Measurements from ENCODE around the gene HIP1. TPM values are rescaled to one million over a fixed set of nuclear protein-coding genes. Genes with fewer than 3 reads are reported as not detected.

HIP1 gene
- total and polyA plus RNA-seq, 9 of the 15 experiments (the other 6 are each of a cell fraction or from before 2014, with no cell fraction given): 2.4 to 13.7 (median 9.5) TPM

- TF ChIP-seq HMBOX1 (IDR thresholded peaks at IDR 0.05) (no peak), FOXP1 (CRISPR knock-in tag; IDR thresholded peaks at IDR 0.05) (0 out of 2 replicates have a peak, but pooled peaks have one; percentile 34), SRSF3 (IDR thresholded peaks at IDR 0.05; ENCODE audit: insufficient read depth, low read length) (no peak), PRPF4 (IDR thresholded peaks at IDR 0.05; ENCODE audit: insufficient read depth, low read depth, low read length, poor library complexity, severe bottlenecking) (no peak), THRB (CRISPR knock-in tag; conservative IDR thresholded peaks at IDR 0.05) (peak; percentile 88; the same call in 1 of the 2 replicates), POLR2H (tag; IDR thresholded peaks at IDR 0.05; ENCODE audit: low read depth) (peak; percentile 84), POLR2B (IDR thresholded peaks at IDR 0.05; ENCODE audit: low read depth, partially characterized antibody) (peak; percentile 30), KLF6 (CRISPR knock-in tag; IDR thresholded peaks at IDR 0.05; ENCODE audit: borderline replicate concordance) (peak; percentile 19; the same call in 1 of the 2 replicates), PATZ1 (CRISPR knock-in tag; IDR thresholded peaks at IDR 0.05; ENCODE audit: borderline replicate concordance) (no peak), PHB (CRISPR knock-in tag; IDR thresholded peaks at IDR 0.05) (no peak), NR2C1 (IDR thresholded peaks at IDR 0.05) (no peak; the same call in 1 of the 2 replicates), NR2C1 (tag; IDR thresholded peaks at IDR 0.05) (no peak; the same call in 1 of the 2 replicates), ZNF253 (CRISPR knock-in tag; conservative IDR thresholded peaks at IDR 0.05) (no peak), STAT5A (IDR thresholded peaks at IDR 0.05; ENCODE audit: borderline replicate concordance, low read length) (no peak), ATF7 (IDR thresholded peaks at IDR 0.05) (peak; percentile 96), NELFE (IDR thresholded peaks at IDR 0.05; ENCODE audit: insufficient read depth, insufficient read length) (no peak), FOXA1 (IDR thresholded peaks at IDR 0.05; ENCODE audit: borderline replicate concordance) (no peak), CHD2 (IDR thresholded peaks at IDR 0.05; ENCODE audit: low read depth, low read length) (no peak), SAFB (IDR thresholded peaks at IDR 0.05; ENCODE audit: borderline replicate concordance, low read depth, low read length) (no peak), GABPB1 (CRISPR knock-in tag; IDR thresholded peaks at IDR 0.05) (peak; percentile 61; the same call in 1 of the 2 replicates)
These were observed 114.5 kb downstream of the HIP1 start (continued) for GRCh38 chr7:75624134-75624832.
